ENCODE results near the gene AHDC1.

The AHDC1 gene

DNA sequence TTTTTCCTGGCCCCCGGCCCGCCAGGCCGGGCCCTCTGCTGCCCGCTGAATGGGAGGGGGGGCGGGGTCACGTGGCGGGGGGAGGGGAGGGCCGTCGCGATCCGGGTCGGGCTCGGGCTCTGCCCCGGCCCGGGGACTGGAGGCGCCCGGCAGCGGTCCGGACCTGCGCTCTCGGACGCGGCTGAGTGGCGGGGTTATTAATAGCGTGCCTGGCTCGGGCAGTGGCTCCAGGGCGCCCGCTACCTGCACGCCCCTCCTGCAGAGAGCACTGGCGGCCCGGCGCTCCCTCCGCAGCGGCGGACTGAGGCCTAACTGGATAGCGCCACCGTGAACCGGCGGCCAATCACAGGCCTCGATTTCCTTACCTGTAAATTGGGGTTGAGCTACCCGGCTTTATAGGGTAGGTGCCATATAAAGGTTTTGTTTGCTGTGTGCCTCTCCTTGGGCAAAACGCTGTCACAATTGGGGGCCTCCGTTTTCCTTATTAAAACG lies 28.1 kb downstream of the AHDC1 start:
- DNase-seq, result peak in 1 of 2 experiments; percentile 48

DNA sequence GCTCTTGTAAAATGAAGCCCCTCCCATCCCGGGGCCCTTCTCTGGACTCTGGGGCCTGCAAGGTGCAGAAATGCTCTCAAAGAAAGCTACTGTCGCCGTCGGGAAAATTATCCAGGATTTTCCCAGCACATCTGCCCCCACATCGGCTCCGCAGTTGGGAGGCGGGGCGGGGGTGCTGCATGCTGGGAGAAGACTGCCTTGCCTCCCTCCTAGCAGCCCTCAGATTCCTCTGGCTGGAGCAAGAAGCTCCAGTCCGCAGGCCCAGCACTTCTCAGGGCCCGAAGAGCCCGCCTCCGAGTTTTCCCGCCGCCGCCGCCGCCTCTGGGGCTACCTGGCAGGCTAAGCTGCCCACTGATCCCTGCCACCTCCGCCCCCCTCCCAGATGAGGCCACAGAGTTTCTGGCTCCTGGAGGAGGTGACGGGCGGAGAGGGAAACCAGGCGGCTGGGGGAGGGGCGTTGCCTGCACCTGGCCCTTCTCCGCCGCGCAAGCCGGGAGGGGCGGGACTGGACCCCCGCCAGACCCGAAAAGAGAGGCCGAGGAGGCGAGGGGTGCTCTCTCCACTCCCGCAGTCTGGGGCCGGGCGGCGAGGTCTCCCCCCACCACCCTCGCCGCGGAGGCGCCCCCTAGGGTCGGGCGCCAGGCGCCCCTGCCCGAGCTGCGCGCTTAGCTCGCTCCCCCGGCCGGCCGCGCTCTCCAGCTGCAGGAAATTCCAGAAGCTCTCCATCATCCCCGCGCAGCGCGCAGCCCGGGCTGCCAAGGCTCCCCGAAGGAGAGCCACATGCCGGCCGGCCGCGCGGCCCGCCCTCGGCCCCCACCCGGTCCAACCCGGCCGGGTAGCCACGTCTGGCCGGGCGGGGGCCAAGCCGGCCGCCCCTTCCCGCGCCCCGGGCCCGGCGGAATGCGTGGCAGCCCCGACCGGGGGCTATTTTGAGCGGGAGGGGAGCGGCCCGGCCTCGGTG lies 28.8 kb downstream of the AHDC1 start:
- DNase-seq, result peak in 1 of 2 experiments; percentile 38
- no peak for TF ChIP-seq GATA1 (IDR thresholded peaks at IDR 0.05; ENCODE audit: low read depth, low read length)

More for the DNA sequence above, 28.1 kb downstream of the AHDC1 start:
- TF ChIP-seq GATA1 (IDR thresholded peaks at IDR 0.05; ENCODE audit: low read depth, low read length) (no peak), POLR2A (IDR thresholded peaks at IDR 0.05; ENCODE audit: low read length) (no peak)

GRCh38 chr1:27574001-27574781 lies 29.8 kb downstream of the AHDC1 start:
- TF ChIP-seq POLR2A (IDR thresholded peaks at IDR 0.05; ENCODE audit: low read length), result no peak
- no peak for TF ChIP-seq GATA1 (IDR thresholded peaks at IDR 0.05; ENCODE audit: low read depth, low read length)
- DNase-seq, result peak in 1 of 2 experiments; percentile 22

DNA sequence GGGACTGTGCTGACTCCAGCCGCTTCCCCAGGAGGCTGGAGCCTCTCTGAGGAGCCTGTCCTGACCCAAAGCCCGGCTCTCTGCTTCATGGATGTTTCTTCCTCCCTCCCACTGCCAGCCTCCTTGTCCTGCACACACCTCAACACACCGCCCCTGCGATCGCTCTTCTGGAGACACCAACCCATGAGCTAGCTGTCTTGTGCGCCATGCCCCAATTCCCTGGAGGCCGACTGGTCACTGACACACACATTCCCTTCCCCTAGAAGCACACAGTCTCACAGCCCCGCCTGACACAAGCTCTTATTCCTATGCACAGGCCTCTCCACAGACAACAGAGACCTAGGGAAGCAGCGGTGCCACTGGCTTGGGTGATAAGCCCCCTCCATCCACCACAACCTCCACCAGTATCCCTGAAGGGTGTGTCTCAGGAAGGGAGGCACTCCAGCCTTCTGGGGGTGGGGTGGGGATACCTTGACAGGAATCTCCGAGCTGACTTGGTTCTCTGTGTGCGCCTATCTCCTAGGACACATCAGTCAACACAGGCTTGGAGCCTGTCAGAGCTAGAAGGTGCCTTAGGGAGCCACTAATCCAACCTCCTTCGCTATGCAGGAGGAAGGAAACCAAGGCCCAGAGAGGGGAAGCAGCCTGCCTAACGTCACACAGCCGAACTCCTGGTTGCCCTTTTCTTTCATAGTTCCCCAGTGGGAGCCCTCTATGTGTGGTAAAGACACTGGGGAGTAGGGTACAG lies 31.1 kb downstream of the AHDC1 start:
- DNase-seq, result no peak
- TF ChIP-seq GATA1 (IDR thresholded peaks at IDR 0.05; ENCODE audit: low read depth, low read length) (no peak), POLR2A (IDR thresholded peaks at IDR 0.05; ENCODE audit: low read length) (no peak)

DNA sequence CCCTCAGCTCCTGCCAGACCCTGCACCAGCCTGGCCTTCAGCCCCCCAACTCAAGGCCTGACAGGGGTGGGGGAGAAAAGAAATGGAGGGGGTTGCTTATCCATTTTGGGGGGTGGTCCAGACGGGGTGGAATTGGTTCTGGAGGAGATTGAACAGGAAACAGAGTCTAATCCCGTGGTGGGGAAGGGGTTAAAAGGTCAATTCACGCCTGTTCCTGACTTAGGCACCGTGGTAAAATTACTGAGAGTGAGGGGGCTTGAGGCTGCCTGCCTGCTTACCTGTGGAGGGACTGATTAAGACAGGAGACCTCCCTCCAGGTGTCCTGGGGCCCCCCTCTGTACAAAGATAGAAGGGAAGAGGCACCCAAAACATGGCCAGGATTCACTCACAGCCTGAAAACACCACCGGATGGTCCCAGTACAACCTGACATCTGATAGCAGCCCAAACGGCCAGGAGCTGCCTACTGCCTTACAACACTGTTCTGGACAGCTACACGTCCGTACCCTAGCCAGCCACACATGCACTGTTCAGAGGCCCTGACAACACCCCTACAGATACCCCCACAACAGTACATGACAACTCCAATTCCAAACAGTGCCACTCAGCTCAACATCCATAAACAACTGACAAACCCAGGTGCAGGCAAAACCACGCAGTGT lies 31.8 kb downstream of the AHDC1 start:
- no peak for DNase-seq
- no peak for TF ChIP-seq POLR2A (IDR thresholded peaks at IDR 0.05; ENCODE audit: low read length)
- no peak for TF ChIP-seq GATA1 (IDR thresholded peaks at IDR 0.05; ENCODE audit: low read depth, low read length)

DNA sequence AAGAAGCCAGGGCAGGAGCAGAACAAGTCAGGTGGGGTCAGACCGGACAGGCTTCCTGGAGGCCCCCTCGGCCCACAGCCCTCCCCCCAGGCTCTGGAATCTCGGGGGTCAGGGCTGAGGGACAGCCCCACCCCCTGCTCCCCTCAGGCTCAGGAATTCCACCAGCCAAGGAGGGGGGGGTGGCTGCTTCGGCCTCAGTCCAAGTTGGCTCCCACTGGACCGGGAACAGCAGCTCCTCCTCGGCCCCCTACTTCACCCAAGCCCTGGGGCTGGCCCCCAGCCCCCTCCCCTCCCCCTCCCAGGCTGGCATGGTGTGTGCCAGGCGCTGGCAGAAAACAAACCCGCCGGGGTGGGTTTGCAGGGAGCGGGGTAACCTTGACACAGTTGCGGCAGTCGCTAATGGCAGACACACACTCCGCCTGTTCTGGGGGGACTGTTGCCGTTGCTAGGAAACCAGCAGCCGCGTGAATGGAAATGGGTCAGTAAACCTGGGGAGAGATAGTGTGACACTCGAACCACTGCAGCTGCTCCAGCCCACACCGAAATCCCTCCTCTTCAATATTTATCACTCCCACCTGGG lies 32.4 kb downstream of the AHDC1 start:
- no peak for TF ChIP-seq GATA1 (IDR thresholded peaks at IDR 0.05; ENCODE audit: low read depth, low read length)
- DNase-seq, result no peak

GRCh38 chr1:27570784-27571183 lies 33.2 kb downstream of the AHDC1 start:
- TF ChIP-seq GATA1 (IDR thresholded peaks at IDR 0.05; ENCODE audit: low read depth, low read length) (no peak), POLR2A (IDR thresholded peaks at IDR 0.05; ENCODE audit: low read length) (no peak)
- DNase-seq, result no peak

DNA sequence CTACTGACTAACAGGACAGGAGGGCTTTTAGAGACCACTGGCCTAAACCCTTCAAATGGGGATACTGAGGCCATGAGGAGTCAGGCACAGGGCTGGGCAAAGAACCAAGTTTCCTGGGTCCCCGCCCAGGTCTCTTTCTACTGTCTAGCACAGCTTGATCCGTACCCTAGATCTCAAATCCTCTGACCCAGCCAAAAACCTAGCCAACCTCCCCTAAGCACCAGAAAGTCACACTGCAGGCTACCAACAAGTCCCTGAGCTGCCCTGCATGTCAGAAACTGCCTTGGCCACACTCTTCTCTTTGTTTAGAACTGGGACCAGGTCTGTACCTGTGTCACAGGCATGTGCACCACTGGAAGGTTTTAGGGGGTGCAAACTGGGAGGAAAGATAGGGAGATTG lies 33.6 kb downstream of the AHDC1 start:
- no peak for TF ChIP-seq GATA1 (IDR thresholded peaks at IDR 0.05; ENCODE audit: low read depth, low read length)
- no peak for TF ChIP-seq POLR2A (IDR thresholded peaks at IDR 0.05; ENCODE audit: low read length)
- no peak for DNase-seq

GRCh38 chr1:27569506-27570291 lies 34.2 kb downstream of the AHDC1 start:
- no peak for DNase-seq
- TF ChIP-seq GATA1 (IDR thresholded peaks at IDR 0.05; ENCODE audit: low read depth, low read length) (no peak), POLR2A (IDR thresholded peaks at IDR 0.05; ENCODE audit: low read length) (no peak)

DNA sequence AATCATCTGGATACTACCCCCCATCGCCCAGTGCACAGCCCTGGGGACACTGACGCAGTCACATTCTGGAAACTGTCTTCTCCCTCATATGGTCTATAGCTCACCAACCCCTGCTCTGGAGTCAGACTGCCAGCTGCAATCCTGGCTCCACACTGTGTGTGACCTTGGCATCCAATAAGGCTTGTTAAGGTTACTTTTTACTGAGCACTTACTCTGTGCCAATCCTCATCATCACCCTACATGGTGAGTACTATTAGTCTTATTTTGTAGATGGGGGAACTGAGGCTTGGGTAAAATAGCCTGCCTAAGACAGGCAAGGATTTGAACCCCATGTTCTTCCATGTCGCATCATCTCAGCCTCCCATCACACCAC lies 34.9 kb downstream of the AHDC1 start:
- TF ChIP-seq POLR2A (IDR thresholded peaks at IDR 0.05; ENCODE audit: low read length) (no peak), GATA1 (IDR thresholded peaks at IDR 0.05; ENCODE audit: low read depth, low read length) (no peak)
- no peak for DNase-seq

- TF ChIP-seq POLR2A (IDR thresholded peaks at IDR 0.05; ENCODE audit: low read length), result no peak
- no peak for TF ChIP-seq GATA1 (IDR thresholded peaks at IDR 0.05; ENCODE audit: low read depth, low read length)
- DNase-seq, result peak; percentile 92 to 94
Measured at GRCh38 chr1:27568300-27569087, 35.5 kb downstream of the AHDC1 start.

DNA sequence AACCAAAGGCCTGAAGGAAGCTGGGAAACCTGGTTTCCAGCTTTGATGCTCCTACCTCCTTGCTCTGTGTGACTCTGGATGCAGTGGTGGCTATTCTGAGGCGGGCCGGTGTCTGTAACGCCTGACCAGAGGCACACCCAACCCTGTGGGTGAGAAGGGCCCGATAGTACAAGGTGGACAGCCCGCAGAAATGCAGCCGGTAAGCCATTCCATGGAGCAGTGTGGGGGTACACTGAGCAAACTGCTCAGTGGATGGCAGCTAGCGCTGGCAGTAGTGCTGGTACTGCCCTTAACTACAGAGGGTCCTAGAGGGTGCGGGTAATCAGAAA lies 36.0 kb downstream of the AHDC1 start:
- no peak for DNase-seq
- TF ChIP-seq GATA1 (IDR thresholded peaks at IDR 0.05; ENCODE audit: low read depth, low read length) (no peak), POLR2A (IDR thresholded peaks at IDR 0.05; ENCODE audit: low read length) (no peak)

All from erythroblast (primary cell).